Measurements from ENCODE around the gene ARHGEF11.

The ARHGEF11 gene

DNA sequence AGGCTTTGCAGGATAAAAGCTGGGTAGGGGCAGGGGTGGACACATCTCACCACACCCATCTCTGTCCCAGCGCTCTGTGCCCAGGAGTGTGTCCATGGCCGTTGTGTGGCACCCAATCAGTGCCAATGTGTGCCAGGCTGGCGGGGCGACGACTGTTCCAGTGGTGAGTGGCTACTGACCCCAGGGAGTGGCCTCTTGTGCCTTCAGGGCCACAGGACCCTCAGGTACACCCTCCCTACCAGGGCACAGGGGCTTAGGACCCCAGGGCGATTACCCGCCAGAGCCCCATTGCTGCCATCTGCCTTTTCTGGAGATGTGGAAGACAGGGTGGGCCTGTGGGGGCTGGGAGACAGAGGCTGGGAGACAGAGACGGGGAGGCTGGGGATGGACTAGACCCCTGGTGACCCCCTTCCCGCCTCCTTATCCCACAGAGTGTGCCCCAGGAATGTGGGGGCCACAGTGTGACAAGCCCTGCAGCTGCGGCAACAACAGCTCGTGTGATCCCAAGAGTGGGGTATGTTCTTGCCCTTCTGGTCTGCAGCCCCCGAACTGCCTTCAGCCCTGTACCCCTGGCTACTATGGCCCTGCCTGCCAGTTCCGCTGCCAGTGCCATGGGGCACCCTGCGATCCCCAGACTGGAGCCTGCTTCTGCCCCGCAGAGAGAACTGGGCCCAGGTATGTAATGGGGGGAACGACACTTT is 139.2 kb downstream of the ARHGEF11 start:
- DNase-seq, result no peak

DNA sequence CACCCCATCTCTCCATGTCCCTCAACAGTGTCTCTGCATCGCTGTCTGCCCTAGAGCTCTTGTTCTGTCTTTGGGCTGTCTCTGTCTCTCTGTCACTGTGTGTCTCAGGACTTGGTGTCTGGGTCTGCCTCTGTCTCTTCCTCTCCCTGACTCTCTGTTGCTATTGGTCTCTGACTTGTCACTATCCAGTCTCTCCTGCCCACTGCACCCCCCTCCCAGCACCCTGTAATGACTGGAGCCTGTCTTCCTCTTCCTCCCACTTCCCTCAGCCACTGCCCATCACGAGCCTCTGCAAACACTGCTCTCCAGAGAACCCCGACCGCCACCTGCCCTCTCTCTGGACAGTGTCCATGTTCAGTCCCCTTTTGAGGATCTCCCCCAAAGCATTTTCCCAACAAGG is 139.9 kb downstream of the ARHGEF11 start:
- no peak for DNase-seq

DNA sequence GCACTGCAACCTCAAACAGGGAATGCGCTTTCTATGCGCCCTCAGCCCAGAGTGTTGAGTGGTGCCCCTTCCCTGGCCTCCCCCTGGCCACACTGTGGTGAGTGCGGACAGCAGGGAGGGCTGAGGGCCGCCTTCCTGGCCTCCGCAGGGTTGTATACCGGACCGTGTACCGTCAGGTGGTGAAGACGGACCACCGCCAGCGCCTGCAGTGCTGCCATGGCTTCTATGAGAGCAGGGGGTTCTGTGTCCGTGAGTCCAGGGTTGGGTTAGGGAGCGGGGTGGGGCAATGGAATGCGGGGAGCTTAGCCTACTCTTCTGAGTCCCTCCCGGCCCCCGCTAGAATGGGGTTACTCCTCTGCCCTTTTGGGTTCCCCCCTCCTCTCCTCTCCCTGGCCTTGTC is 140.4 kb downstream of the ARHGEF11 start:
- DNase-seq, result no peak

DNA sequence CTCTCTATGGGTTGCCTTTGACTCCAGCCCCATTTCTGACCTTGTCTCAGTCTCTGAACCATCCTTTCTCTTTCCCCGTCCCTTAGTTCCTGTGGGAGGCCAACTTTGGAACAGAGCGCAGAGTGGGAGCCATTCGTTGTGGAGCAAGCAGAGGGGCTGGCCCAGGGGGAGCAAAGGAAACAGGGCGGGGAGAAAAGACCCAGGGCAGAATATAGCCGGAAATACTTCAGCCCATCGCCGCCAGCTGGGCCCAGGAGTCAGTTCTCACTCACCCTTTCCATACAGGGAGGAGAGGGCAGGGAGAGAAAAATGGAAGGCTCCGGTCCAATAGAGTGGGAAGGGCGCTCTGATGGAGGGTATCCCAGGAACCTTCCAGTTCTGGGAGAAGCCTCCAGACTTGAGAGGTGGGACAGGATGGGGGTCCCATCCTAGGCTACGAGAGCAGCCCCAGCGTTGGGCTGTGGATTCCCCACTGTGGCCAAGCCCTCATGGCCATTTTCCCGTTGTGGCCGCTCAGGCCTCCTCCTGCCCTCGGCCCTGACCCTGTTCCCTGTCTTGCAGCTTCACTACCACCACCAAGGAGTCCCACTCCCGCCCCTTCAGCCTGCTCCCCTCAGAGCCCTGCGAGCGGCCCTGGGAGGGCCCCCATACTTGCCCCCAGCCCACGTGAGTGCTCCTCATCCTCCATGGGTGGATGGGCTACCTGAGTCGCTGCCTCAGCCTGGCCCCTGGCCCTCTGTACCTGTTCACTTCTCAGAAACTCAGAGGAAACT is 141.2 kb downstream of the ARHGEF11 start:
- no peak for DNase-seq

DNA sequence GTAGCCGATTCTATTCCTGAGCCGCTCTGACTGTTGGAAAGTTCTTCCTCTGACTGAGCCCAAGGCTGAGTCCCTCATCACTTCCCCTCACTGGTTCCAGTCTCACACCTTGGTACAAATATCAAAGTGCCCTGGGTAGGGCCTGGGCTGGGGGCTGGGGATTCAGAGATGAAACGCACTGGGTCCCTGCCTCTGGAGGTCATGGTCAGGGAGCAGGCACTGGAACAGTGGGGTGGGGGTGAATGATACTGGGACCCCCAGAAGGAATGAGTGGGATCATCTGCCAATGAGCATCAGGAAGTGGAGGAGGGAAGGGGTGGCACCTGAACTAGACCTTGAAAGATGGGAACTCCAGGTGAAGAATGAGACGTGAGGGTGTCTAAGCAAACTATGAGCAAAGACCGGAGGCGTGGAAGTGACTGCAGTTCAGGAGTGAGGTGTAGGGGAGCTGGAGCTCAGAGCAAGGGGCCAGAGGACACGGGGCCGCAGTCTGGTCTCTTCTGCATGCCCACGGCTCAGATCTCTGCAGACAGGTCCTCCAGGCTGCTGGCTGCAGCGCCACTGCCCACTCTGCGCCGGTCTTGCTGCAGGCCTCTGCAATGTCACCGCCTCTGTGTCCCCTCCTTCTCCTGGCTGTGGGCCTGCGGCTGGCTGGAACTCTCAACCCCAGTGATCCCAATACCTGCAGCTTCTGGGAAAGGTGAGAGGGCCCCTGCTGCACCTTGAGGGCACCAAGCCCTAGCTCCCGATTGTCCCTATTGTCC is 142.0 kb downstream of the ARHGEF11 start:
- DNase-seq, result no peak

DNA sequence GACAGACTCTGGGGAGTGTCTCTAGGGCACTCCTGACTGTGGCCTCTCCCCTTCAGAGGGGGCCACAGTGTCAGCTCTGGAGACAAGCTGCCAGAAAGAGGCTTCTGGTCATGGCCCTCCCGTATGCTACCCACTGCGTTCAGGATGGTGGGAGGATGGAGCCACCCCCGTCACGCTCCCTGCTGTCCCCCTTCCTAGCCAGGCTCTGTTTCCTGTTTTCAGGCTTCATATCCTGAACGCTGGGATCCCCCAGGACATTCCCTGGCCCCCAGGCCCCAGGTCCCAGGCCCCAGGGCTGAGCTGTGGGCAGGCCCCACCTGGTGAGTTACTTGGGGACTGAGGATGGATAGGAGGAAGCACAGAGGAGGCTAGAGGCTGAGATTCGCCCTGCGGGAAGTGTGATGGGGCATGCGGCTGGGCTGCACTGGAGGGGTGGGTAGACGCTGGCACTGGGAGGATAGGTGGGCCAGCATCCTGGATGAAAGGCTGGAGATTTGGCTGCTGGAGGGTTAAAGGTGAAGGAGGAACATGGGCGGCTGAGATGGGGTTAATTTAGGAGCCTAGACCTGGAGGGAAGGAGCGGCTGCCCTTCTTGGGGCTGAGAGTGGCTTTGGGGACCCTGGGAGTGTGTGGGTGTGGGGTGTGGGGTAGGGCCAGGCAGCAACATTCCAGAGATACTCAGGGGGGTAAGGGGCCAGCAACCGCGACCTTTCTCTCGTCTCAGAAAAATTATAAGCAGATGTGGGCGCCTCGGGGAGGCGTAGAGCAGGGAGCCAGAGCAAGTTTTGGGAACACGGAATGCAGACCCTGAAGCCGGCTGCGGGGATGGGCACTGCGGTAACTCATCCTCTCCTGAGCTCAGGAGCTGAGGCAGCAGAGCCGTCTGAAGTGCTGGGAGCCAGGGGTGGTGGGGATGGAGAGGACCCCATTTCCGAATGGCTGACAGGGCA is 143.3 kb downstream of the ARHGEF11 start:
- DNase-seq, result no peak

DNA sequence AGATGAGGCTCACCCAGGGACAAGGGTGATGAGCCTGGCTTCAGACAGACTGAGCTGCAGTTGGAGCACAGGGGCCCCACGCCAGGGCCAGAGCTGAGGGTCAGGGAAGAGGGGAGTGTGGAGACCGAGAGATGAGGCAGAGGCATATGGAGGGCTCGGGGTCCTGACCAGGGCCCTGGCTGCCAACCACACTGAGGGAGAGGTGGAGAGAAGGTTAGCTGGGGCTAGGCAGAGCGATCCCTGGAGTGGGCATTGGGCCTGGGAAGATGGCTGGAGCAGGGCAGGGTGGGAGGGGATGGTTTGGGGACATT is 144.0 kb downstream of the ARHGEF11 start:
- no peak for DNase-seq

DNA sequence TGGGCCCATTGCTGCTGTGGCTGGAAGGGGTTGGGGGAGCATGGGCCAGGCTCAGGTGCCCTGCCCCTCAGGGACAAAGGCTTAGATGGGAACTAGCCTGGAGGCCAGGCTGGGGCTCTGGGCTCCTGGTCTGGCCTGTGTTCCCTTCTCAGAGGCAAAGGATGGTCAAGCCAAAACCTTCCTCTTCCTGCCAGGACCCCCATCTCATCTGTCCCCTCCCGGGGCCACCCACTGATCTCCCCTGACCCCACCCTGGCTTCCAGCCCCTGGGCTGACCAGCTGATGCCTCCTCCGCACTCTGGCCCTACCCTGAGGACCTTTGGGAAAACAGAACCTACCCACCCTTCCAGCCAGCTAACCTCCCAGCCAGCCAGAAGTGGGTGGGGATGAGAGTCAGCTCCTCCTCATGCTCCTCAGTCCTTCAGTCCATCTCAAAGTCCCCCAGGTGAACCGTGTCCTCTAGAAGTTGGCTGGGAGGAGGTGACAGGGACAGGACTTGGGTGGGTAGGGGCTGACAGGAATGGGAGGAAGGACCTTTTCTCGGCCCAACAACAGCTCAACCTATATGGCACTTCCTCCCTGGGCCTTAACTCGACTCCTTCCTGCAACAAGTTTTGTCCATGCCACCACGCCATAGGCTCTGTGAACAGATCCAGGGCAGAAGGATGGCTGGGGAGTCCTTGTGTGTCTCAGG is 144.5 kb downstream of the ARHGEF11 start:
- DNase-seq, result no peak

DNA sequence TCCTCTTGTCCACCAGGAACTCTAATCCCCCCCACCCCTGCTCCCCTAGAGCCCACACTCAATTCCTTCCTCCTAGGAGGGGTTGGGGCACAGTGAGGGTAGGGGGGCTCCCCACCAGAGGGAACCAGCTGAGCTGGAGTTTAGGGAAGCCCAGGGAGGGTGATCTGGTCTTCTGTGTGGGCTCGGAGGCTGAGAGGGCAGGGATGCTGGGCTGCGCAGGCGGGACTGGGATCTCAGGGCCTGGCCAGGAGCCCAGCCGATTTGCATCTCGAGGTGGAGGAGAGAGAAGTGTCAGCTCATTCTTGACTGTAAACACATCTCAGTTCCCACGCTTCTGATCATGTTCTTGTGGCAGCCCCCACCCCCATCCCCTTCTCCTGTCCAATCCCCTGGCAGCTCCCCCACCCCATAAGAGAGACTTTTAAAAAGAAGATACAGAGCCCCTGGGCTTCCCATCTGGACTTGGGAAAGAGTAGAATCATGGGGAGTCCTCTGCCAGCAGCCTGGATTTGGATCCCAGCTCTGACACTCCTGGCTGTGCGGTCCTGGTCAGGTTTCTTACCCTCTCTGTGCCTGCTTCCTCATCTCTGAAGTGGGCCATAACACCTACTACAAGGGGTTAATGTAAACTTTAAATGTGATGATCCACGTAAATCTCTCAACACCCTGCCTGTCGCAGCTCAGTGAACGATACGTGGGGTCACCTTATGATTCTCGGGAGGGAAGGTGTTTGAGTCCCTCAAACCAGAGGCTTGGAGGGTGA is 145.4 kb downstream of the ARHGEF11 start:
- DNase-seq, result no peak

DNA sequence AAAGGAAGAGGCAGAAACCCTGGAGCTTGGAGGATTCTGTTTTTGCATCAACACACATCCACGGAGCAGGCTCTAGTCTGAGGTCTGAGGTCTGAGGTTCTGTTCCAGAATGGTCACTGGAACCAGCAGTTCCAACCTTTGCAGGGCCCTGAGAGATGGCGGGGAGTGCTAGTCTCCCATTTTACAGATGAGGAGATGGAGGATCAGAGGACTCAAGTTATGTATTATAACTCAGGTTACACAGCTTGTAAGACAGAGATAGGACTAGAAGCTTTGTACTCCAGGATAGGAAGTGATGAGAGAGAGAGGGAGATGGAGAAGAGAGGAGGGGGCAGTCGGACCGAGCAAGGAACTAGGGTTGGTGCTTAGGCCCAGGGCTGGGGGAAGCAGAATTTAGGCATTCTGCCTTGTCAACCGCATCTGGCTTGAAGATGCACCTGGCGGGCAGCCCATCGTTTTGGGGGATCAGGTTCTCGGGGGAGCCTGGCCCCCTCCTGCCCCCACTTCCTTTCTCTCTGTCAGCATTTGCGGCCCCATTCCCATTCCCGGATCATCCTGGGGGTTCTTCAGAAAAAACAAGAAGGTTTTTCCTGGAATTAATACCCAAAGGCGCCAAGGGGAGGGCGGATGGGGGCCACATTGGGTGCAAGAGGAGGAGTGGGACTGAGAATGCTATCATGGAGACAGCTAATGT is 146.4 kb downstream of the ARHGEF11 start:
- no peak for DNase-seq

DNA sequence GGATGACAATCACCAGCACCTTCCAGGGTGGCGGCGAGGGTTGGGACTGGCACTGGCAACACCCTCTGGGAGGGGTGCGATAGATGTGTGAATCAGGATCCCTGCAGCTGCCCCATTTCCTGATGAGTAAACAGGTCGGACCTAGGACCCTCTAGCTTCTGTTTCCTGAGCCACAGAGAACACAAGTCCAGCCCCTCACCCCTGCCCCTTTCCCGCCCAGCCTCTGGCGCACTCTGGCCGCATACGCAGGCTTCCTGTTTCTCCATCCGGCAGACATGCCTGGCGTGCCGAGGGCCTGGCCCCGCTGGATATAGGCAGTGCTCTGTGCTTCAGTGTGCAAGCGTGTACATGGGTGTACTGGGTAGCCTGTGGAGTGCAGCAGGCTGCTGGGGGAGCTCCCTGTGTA is 147.4 kb downstream of the ARHGEF11 start:
- no peak for DNase-seq

DNA sequence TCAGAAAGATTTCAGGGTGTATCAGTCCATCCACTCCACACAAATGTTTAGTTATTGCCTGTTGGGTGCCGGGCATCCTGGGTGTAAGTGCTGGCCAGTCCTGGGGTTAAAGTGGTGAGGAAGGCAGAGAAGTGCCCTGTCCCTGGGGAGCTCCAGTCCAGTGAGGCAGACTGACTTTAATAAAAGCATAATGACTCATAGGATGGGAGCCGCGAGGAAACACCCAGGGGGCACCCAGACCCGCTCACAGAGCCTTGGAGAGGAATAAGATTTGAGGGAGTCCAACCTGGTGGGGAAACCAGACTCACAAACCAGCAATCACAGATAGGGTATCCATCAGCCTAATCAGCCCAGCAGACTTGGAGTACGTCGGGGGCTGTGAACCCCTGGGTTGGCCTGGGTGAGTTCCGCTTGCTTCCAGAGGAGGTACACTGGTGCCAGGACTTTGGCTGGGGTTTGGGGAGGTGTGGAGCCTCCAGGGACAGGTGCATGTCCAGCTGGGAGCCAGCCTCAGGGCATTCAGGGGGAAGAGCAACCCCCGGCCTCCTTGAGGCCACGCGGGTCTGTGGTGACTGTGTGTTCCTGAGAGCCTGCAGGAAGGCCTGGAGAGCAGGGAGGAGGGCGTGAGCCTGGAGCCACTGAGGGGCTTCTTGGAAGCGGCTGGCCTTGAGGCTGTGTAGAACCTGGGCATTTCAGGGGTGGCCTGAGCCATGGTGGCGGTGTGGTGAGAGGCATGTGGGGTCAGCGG is 148.3 kb downstream of the ARHGEF11 start:
- no peak for DNase-seq

DNA sequence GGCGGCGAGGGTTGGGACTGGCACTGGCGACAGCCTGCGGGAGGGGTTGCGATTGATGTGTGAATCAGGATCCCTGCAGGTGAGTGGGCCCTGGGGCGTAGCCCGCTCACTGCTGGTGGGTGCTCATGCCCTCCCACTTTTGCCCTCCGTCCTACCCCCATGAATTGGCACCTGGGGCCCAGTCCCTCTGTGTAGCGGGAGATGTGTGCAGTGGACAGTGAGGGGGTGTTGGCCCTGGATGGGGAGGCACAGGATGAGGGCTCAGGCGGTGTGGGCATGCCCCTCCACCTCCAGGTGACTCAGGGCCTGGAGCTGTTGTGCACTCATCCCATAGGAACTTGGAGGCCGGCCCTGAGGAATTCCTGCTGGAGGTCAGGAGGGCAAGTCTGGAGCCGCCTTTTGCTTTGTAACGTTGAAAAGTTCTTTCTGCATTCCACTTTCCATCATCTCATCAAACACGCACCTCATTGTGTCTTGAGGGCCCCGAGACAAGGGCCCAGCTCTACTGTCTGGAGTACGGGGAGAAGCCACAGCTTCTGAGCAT is 149.0 kb downstream of the ARHGEF11 start:
- no peak for DNase-seq

DNA sequence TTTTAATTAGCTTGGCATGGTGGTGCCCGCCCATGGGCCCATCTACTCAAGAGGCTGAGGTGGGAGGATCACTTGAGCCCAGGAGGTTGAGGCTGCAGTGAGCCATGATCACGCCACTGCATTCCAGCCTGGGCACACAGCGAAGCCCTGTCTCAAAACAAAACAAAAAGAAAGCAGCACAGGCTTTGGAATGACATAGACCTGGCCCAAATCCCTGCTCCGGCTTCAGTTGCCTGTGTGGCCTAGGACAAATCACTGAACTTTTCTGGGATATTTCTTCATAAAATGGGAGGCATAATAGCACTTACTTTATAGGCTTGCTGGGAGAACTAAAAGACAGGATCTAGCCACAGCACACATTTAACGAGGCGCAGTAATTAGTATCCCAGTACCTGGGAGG is 149.6 kb downstream of the ARHGEF11 start:
- DNase-seq, result no peak

DNA sequence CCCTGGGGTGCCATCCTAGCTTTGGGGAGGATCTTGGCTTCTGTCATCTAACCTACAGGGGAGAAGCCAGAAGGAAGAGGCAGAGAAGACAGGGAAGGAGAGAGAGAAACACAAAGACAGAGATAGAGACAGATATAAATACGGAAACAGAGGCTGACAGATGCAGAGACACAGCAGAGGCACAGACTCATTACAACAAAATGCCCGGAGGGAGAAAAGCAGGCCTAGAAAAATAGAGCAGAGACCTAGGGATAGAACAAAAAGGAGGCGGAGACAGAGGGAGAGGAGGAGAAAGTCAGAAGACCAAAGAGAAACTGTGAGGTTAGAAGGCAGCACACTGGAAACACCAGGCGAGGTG is 150.1 kb downstream of the ARHGEF11 start:
- DNase-seq, result no peak

DNA sequence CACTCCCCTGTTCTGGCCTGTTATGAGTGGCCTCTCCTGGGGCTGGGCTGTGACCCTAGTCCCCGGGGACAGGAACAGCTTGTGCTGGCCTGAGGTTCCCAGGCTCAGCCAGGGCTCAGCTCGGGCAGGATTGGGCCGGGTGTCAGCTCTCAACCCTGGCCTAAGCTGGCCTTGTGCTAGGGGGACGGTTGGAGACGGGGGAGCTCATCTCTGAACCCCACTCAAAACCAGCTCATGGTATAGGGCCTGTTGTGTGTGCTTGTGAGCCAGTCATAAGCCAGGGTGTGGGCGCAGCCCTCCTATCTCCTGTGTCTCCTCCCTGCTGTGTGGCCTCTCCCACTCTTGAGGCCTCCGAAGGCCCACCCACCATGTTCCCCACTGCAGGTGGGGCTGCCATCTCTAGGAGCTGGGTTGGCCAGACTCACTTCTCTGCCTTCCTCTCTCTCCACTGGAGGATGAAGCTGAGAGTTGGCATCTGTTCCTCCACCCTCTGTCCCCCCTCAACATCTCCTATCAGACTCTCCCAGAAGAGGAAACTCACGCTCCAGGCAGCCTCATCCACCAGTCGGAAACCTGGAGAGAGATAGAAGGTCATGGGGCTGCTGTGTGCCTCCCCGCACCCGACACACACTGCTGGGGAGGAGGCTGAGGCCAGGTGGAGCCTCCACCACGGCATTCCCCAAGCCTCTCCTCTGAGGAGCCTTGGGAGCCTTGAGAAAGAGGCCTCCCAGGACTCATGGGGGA is 150.7 kb downstream of the ARHGEF11 start:
- no peak for DNase-seq

DNA sequence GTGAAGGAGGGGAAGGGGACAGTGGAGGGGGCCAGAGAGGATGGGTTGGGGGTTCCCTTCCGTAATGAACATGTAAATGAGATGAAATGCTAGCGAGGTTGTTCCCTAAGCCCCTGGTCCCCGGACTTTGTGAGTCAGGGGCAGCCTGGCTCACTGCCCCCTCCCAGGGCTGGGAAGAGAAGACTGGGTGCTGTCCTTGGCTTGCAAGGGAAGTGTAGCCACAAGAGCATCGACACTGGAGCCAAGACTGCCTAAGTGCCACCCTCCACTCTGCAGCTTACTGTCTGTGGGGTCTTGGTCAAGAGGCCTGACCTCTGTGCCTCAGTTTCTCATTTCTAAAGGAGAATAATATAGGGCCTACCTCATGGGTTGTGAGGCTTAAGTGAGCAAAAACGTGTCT is 151.5 kb downstream of the ARHGEF11 start:
- DNase-seq, result no peak

DNA sequence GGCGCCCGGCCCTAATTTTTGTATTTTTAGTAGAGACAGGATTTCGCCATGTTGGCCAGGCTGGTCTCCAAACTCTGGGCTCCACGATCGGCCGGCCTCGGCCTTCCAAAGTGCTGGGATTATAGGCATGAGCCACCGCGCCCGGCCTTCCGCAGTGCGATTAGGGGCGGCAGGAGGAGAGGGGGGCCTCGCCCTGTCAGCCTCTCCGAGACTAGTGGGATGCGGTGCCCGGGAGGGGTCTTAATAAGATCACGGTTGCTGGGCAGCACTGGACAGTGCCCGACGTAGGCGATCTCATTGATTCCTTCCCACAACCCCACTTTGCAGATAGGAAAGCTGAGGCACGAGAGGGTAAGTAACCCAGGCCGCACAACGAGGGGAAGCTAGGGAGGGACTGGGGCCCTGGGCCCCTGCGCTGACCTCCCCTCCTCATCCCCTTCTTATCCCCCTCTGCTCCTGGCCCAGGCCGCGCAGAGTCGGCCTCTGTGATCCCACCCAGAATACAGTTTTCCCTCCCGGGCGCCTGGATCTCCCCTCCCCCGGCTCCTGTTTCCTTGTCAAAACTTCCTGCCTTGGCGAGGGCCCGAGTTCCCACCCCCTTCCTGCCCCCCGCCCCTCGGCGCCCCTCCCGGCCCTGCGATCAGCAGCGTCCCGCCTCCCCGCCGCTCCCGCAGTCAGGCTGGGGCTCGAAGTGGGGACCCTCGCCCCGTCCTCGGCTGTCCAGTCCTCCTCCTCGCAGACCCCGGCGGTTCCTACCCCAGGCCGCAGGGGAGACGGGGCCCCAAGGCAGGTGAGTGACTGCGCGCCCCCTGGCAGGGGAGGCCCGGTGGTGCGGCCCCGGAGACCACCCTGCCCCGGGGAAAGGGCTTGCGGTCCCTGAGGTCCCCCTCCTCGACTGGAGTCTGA is 152.2 kb downstream of the ARHGEF11 start, which contains the start of gene PEAR1:
TSS of gene PEAR1 (plus strand) at position 671 of the 906 bp plus-strand sequence. CDS start 10,209 bp downstream, outside the sequence.
- DNase-seq, result peak in 2 of 6 experiments; percentile 15 to 39

All from stimulated activated naive CD4-positive, alpha-beta T cell (primary cell).